CD4-positive, alpha-beta T cell (primary cell): Measurements from ENCODE around the gene ARHGEF28. TPM values are rescaled to one million over a fixed set of nuclear protein-coding genes. Genes with fewer than 3 reads are reported as not detected.

Experiments
- ATAC-seq: fragments of 200-7000 bp; cut with Tn5 transposase; one replicate; pipeline ENCODE4 v1.10.0; 2022; ENCODE audit warnings: mild to moderate bottlenecking; ENCODE audit not compliant: poor library complexity
- CTCF ChIA-PET: fragments of 350-600 bp; sonication (Branson Sonifier 250); formaldehyde crosslinking; loops from one replicate; lab custom pipeline; 2021; ENCODE audit warnings: antibody characterized with exemption, inconsistent platforms; lab: Charles Lee
- POLR2A ChIA-PET: fragments of 350-600 bp; sonication (Branson Sonifier 250); formaldehyde crosslinking; loops from one replicate; lab custom pipeline; 2021; ENCODE audit warnings: antibody characterized with exemption, inconsistent platforms; lab: Charles Lee
- DNase-seq, 14 experiments: peaks; one replicate each; pipeline ENCODE4 v3.0.0-alpha.2; 2013 to 2020; ENCODE audit warnings: mixed read lengths in 2 of 14
- H3K27ac ChIP-seq, 2 donors: one replicate each; pipeline versions ENCODE4 v1.5.1 to v1.7.0; 2013; ENCODE audit warnings: low read length in 2 of 2, low read depth in 1 of 2, mild to moderate bottlenecking in 1 of 2
- H3K27me3 ChIP-seq, 2 experiments: 1 replicate in 1 of 2; 2 replicates in 1 of 2; pipeline versions ENCODE4 v1.6.1 to v1.7.0; 2013; ENCODE audit warnings: low read length in 2 of 2, control low read depth in 1 of 2, mild to moderate bottlenecking in 1 of 2, moderate library complexity in 1 of 2; ENCODE audit not compliant: insufficient read depth in 2 of 2, control insufficient read depth in 1 of 2
- H3K36me3 ChIP-seq: one replicate; pipeline ENCODE4 v1.6.1; 2013; ENCODE audit warnings: low read length, control low read depth; ENCODE audit not compliant: insufficient read depth
- H3K4me1 ChIP-seq: one replicate; pipeline ENCODE4 v1.6.1; 2013; ENCODE audit warnings: low read length, control low read depth; ENCODE audit not compliant: insufficient read depth
- H3K4me3 ChIP-seq: one replicate; pipeline ENCODE4 v1.5.1; 2013; ENCODE audit warnings: mild to moderate bottlenecking, low read length, moderate library complexity
- H3K9me3 ChIP-seq, 2 experiments: 1 replicate in 1 of 2; 2 replicates in 1 of 2; pipeline versions ENCODE4 v1.6.1 to v1.7.0; 2013; ENCODE audit warnings: low read length in 2 of 2, mild to moderate bottlenecking in 2 of 2, control low read depth in 1 of 2, moderate library complexity in 1 of 2; ENCODE audit not compliant: control insufficient read depth in 1 of 2, insufficient read depth in 1 of 2
- H3K27ac Mint-ChIP-seq: one replicate; pipeline ENCODE4 v1.8.0; 2020; ENCODE audit warnings: mixed read lengths
- H3K27me3 Mint-ChIP-seq: one replicate; pipeline ENCODE4 v1.8.0; 2021; ENCODE audit warnings: mixed read lengths
- H3K36me3 Mint-ChIP-seq: one replicate; pipeline ENCODE4 v1.8.0; 2021; ENCODE audit warnings: low read depth, mixed read lengths
- H3K4me1 Mint-ChIP-seq: one replicate; pipeline ENCODE4 v1.8.0; 2021; ENCODE audit warnings: low read depth, mixed read lengths
- H3K4me3 Mint-ChIP-seq: one replicate; pipeline ENCODE4 v1.8.0; 2020; ENCODE audit warnings: mild to moderate bottlenecking, mixed read lengths
- H3K9me3 Mint-ChIP-seq: one replicate; pipeline ENCODE4 v1.8.0; 2020; ENCODE audit warnings: mixed read lengths
- intact Hi-C, 2 experiments: fragments of 100-400 bp; cut with DNase I in 1 of 2; cut with micrococcal nuclease in 1 of 2; formaldehyde crosslinking; loops; one replicate each; pipeline versions ENCODE4 v1.15.1 to v1.9.0; 2023 to 2025; cut with DNase I, micrococcal nuclease
- total RNA-seq, 174 experiments: library from RNA in 2 of 174; stranded (reverse) in 2 of 174; gene quantifications; one replicate each; pipeline ENCODE4 v1.2.3 and lab custom pipeline; 2021 to 2026
- TF ChIP-seq, protein P1 (sequence below): fragments of 200-600 bp; IDR thresholded peaks from one replicate; pipeline ENCODE4 v1.8.0; 2022; ENCODE audit warnings: antibody characterized with exemption, mild to moderate bottlenecking

Gene ARHGEF28
- total RNA-seq, 2 experiments from 2014 or later, result not detected

DNA sequence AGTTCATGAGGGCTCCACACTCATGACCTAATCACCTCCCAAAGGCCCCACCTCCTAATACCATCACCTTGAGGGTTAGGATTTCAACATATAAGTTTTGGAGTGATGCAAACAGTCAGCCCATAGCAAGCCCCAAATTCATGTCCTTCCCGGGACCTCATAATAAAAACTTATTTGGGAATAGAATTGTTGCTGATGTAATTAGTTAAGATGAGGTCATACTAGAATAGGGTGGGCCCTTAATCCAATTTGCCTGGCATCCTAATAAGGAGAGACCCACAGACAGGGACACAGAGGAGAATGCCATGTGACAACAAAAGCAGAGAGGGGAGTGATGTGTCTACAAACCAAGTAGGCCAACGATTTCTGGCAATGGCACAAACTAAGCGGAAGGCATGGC, 347.1 kb downstream of the ARHGEF28 start:
- POLR2A ChIA-PET, result no interaction called here

GRCh38 chr5:73974871-73975360, 348.9 kb downstream of the ARHGEF28 start:
- H3K4me1 ChIP-seq, result no peaks in the 10 kb centered on the region
- ATAC-seq, result no peak
- H3K27me3 Mint-ChIP-seq, result peaks cover 4% of the 10 kb centered on the region
- peaks cover 3 to 4% of the 10 kb centered on the region in 2 experiments for H3K27me3 ChIP-seq
- DNase-seq, result no peak
- no peaks in the 10 kb centered on the region for H3K36me3 Mint-ChIP-seq
- intact Hi-C loops, result no loop called here
- TF ChIP-seq, protein P1, sequence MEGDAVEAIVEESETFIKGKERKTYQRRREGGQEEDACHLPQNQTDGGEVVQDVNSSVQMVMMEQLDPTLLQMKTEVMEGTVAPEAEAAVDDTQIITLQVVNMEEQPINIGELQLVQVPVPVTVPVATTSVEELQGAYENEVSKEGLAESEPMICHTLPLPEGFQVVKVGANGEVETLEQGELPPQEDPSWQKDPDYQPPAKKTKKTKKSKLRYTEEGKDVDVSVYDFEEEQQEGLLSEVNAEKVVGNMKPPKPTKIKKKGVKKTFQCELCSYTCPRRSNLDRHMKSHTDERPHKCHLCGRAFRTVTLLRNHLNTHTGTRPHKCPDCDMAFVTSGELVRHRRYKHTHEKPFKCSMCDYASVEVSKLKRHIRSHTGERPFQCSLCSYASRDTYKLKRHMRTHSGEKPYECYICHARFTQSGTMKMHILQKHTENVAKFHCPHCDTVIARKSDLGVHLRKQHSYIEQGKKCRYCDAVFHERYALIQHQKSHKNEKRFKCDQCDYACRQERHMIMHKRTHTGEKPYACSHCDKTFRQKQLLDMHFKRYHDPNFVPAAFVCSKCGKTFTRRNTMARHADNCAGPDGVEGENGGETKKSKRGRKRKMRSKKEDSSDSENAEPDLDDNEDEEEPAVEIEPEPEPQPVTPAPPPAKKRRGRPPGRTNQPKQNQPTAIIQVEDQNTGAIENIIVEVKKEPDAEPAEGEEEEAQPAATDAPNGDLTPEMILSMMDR, result no peak
- H3K4me3 ChIP-seq, result no peak overlapping the region
- no peak overlapping the region for H3K27ac Mint-ChIP-seq
- H3K27ac ChIP-seq, result no peak overlapping the region
- no peaks in the 10 kb centered on the region for H3K9me3 Mint-ChIP-seq
- H3K9me3 ChIP-seq, result no peaks in the 10 kb centered on the region
- CTCF ChIA-PET, result no interaction called here
- POLR2A ChIA-PET, result no interaction called here
- no peaks in the 10 kb centered on the region for H3K4me1 Mint-ChIP-seq
- no peaks in the 10 kb centered on the region for H3K36me3 ChIP-seq
- H3K4me3 Mint-ChIP-seq, result no peak overlapping the region

More for the DNA sequence above, 347.1 kb downstream of the ARHGEF28 start:
- no peaks in the 10 kb centered on the region for H3K9me3 Mint-ChIP-seq
- Histone ChIP-seq H3K4me1 (no peaks in the 10 kb centered on the region), H3K9me3 (no peaks in the 10 kb centered on the region), H3K4me3 (no peak overlapping the region), H3K27ac (no peak overlapping the region), H3K36me3 (no peaks in the 10 kb centered on the region), H3K27me3 (peaks cover 3 to 4% of the 10 kb centered on the region in 2 experiments)
- H3K27ac Mint-ChIP-seq, result no peak overlapping the region
- intact Hi-C loops, result no loop called here
- H3K4me1 Mint-ChIP-seq, result no peaks in the 10 kb centered on the region
- no peak overlapping the region for H3K4me3 Mint-ChIP-seq
- CTCF ChIA-PET, result no interaction called here
- no peaks in the 10 kb centered on the region for H3K36me3 Mint-ChIP-seq
- H3K27me3 Mint-ChIP-seq, result no peaks in the 10 kb centered on the region
- no peak for ATAC-seq
- TF ChIP-seq, protein P1, result no peak
- no peak for DNase-seq

GRCh38 chr5:73975845-73976244, 349.8 kb downstream of the ARHGEF28 start:
- no peak overlapping the region for H3K27ac Mint-ChIP-seq
- intact Hi-C loops, result no loop called here
- no peak overlapping the region for H3K4me3 Mint-ChIP-seq
- ATAC-seq, result no peak
- peaks cover under 1 to 4% of the 10 kb centered on the region in 2 experiments for H3K27me3 ChIP-seq
- no peaks in the 10 kb centered on the region for H3K4me1 ChIP-seq
- H3K9me3 Mint-ChIP-seq, result no peaks in the 10 kb centered on the region
- ChIA-PET CTCF (no interaction called here), POLR2A (no interaction called here)
- TF ChIP-seq, protein P1, result no peak
- no peaks in the 10 kb centered on the region for H3K4me1 Mint-ChIP-seq
- no peak overlapping the region for H3K27ac ChIP-seq
- H3K4me3 ChIP-seq, result no peak overlapping the region
- no peak for DNase-seq
- H3K9me3 ChIP-seq, result no peaks in the 10 kb centered on the region
- no peaks in the 10 kb centered on the region for H3K36me3 ChIP-seq
- no peaks in the 10 kb centered on the region for H3K36me3 Mint-ChIP-seq
- H3K27me3 Mint-ChIP-seq, result peaks cover 4% of the 10 kb centered on the region
